A673 (cell line): ENCODE results near the gene FAM168B. TPM values are rescaled to one million over a fixed set of nuclear protein-coding genes. Genes with fewer than 3 reads are reported as not detected.

ENCODE experiments used
- BruUV-seq: library from RNA; stranded (reverse); fragments of 400-500 nt; replicated peaks from 2 replicates; lab custom pipeline; 2021; lab: Mats Ljungman, UMichigan
- CTCF ChIA-PET: fragments of 300-600 bp; sonication (Branson Sonifier 250); formaldehyde crosslinking; loops from one replicate; lab custom pipeline; 2022; ENCODE audit warnings: antibody characterized with exemption; lab: Charles Lee
- POLR2A ChIA-PET: fragments of 300-600 bp; sonication (Branson Sonifier 250); formaldehyde crosslinking; loops from one replicate; lab custom pipeline; 2022; ENCODE audit warnings: antibody characterized with exemption; ENCODE audit not compliant: low non-redundant PET; lab: Charles Lee
- DNase-seq: peaks from one replicate; pipeline ENCODE4 v3.0.0-alpha.2; 2015; ENCODE audit warnings: low spot score
- H3K27ac ChIP-seq: fragments of 200-600 bp; sonication (generic); 2 replicates; pipeline ENCODE4 v1.5.1; 2016; ENCODE audit warnings: mixed run types, low read depth, mild to moderate bottlenecking, mixed read lengths, antibody characterized with exemption, low read length; ENCODE audit not compliant: poor library complexity, severe bottlenecking
- H3K27me3 ChIP-seq: fragments of 200-600 bp; sonication (generic); replicated peaks from 2 replicates; pipeline ENCODE4 v1.6.1; 2017; ENCODE audit warnings: mixed run types, low read depth, mild to moderate bottlenecking, mixed read lengths, antibody characterized with exemption, low read length; ENCODE audit not compliant: insufficient read depth, poor library complexity
- H3K36me3 ChIP-seq: fragments of 200-600 bp; sonication (generic); 2 replicates; pipeline ENCODE4 v1.6.1; 2016; ENCODE audit warnings: mixed run types, mild to moderate bottlenecking, mixed read lengths, antibody characterized with exemption, low read length; ENCODE audit not compliant: insufficient read depth, poor library complexity, severe bottlenecking
- H3K4me1 ChIP-seq: fragments of 200-600 bp; sonication (generic); 2 replicates; pipeline ENCODE4 v1.6.1; 2017; ENCODE audit warnings: mixed run types, mild to moderate bottlenecking, mixed read lengths, antibody characterized with exemption, low read length; ENCODE audit not compliant: insufficient read depth, poor library complexity, severe bottlenecking
- H3K4me3 ChIP-seq: fragments of 200-600 bp; sonication (generic); 2 replicates; pipeline ENCODE4 v1.5.1; 2016; ENCODE audit warnings: low read depth, mixed run types, mild to moderate bottlenecking, mixed read lengths, low read length; ENCODE audit not compliant: poor library complexity, severe bottlenecking
- H3K9me3 ChIP-seq: fragments of 200-600 bp; sonication (generic); 2 replicates; pipeline ENCODE4 v1.6.1; 2016; ENCODE audit warnings: mixed run types, low read depth, mild to moderate bottlenecking, mixed read lengths, antibody characterized with exemption, low read length; ENCODE audit not compliant: poor library complexity, severe bottlenecking
- CTCF ChIP-seq: fragments of 300-800, 200-600 bp; sonication (generic); conservative IDR thresholded peaks from 2 replicates; pipeline ENCODE4 v1.5.1; 2017; ENCODE audit warnings: low read depth, mild to moderate bottlenecking, antibody characterized with exemption, low read length, moderate library complexity, mixed read lengths
- EZH2 ChIP-seq: fragments of 200-600 bp; sonication (generic); IDR thresholded peaks from 2 replicates; pipeline ENCODE4 v1.6.1; 2017; ENCODE audit warnings: borderline replicate concordance, low read depth, mild to moderate bottlenecking, mixed read lengths, antibody characterized with exemption, low read length; ENCODE audit not compliant: poor library complexity, severe bottlenecking
- intact Hi-C: fragments of 100-400 bp; cut with micrococcal nuclease; formaldehyde crosslinking; loops from one replicate; pipeline ENCODE4 v1.10.0; 2022; ENCODE audit not compliant: unreplicated experiment
- total RNA-seq: library from RNA; stranded (reverse); gene quantifications from 2 replicates; pipeline ENCODE4 v1.2.3, GENCODE V29; 2021

Gene FAM168B
- total RNA-seq, 1 experiment from 2014 or later = 149 TPM

GRCh38 chr2:131127076-131127475 lies 33.8 kb upstream of the FAM168B start:
- H3K9me3 ChIP-seq = no peaks in the 10 kb centered on the region
- H3K27me3 ChIP-seq = no peaks in the 10 kb centered on the region
- no TSS peak for BruUV-seq
- H3K4me3 ChIP-seq = no peak overlapping the region
- ChIA-PET CTCF (no interaction called here), POLR2A (no interaction called here)
- intact Hi-C loops = no loop called here
- no peaks in the 10 kb centered on the region for H3K4me1 ChIP-seq
- no peak for DNase-seq
- TF ChIP-seq EZH2 (no peak), CTCF (no peak)
- no peak overlapping the region for H3K27ac ChIP-seq
- H3K36me3 ChIP-seq = peaks cover 44% of the 10 kb centered on the region

GRCh38 chr2:131126436-131126835 lies 33.2 kb upstream of the FAM168B start:
- Histone ChIP-seq H3K27me3 (no peaks in the 10 kb centered on the region), H3K27ac (no peak overlapping the region), H3K4me1 (no peaks in the 10 kb centered on the region), H3K36me3 (peaks cover 44% of the 10 kb centered on the region), H3K4me3 (no peak overlapping the region), H3K9me3 (no peaks in the 10 kb centered on the region)
- ChIA-PET CTCF (no interaction called here), POLR2A (no interaction called here)
- no peak for TF ChIP-seq CTCF
- TF ChIP-seq EZH2 = no peak
- no peak for DNase-seq
- intact Hi-C loops = no loop called here
- no TSS peak for BruUV-seq

GRCh38 chr2:131125195-131125757 lies 32.0 kb upstream of the FAM168B start:
- Histone ChIP-seq H3K27ac (no peak overlapping the region), H3K36me3 (peaks cover 37% of the 10 kb centered on the region), H3K4me3 (no peak overlapping the region), H3K4me1 (no peaks in the 10 kb centered on the region), H3K9me3 (no peaks in the 10 kb centered on the region), H3K27me3 (no peaks in the 10 kb centered on the region)
- intact Hi-C loops = no loop called here
- POLR2A ChIA-PET = no interaction called here
- TF ChIP-seq CTCF (no peak), EZH2 (no peak)
- BruUV-seq = no TSS peak
- DNase-seq = peak; percentile 6
- CTCF ChIA-PET = no interaction called here
